Endothelial cell of umbilical vein (primary cell): Measurements from ENCODE around the gene GRIA4. TPM values are rescaled to one million over a fixed set of nuclear protein-coding genes. Genes with fewer than 3 reads are reported as not detected.

ENCODE experiments used
- BruUV-seq: library from RNA; stranded (reverse); fragments of 400-500 nt; replicated peaks from 2 replicates; lab custom pipeline; 2021; lab: Mats Ljungman, UMichigan
- CTCF ChIA-PET: fragments of 300-600, 350-600 bp; sonication (Branson Sonifier 250); formaldehyde crosslinking; loops from one replicate; lab custom pipeline; 2021; ENCODE audit warnings: antibody characterized with exemption, inconsistent platforms; lab: Charles Lee
- POLR2A ChIA-PET: fragments of 300-600, 350-600 bp; sonication (Branson Sonifier 250); formaldehyde crosslinking; loops from one replicate; lab custom pipeline; 2021; ENCODE audit warnings: antibody characterized with exemption, inconsistent platforms; lab: Charles Lee
- DNase-seq: peaks from one replicate; pipeline ENCODE4 v3.0.0-alpha.2; 2011; ENCODE audit warnings: low read depth, low spot score
- FAIRE-seq: peaks from 2 replicates; lab custom pipeline; 2011; peaks lifted over from hg19 to GRCh38; lab: Jason Lieb, UNC
- H2AFZ ChIP-seq: 2 replicates; pipeline ENCODE4 v1.6.0; 2012; ENCODE audit warnings: low read depth, low read length, control low read depth, inconsistent platforms
- H3K27ac ChIP-seq: 2 replicates; pipeline ENCODE4 v1.5.1; 2011; ENCODE audit warnings: low read depth, mild to moderate bottlenecking, control low read depth, low read length, moderate library complexity; ENCODE audit not compliant: insufficient read depth
- H3K27me3 ChIP-seq, 2 experiments: 2 replicates each; pipeline versions ENCODE4 v1.6.0 to v1.6.1; 2011; ENCODE audit warnings: low read length in 2 of 2, mixed read lengths in 1 of 2; ENCODE audit not compliant: control insufficient read depth in 2 of 2, insufficient read depth in 2 of 2
- H3K36me3 ChIP-seq, 2 experiments: 2 replicates in 1 of 2; 3 replicates in 1 of 2; pipeline ENCODE4 v1.5.1; 2011; ENCODE audit warnings: low read length in 2 of 2, mild to moderate bottlenecking in 1 of 2, moderate library complexity in 1 of 2; ENCODE audit not compliant: control insufficient read depth in 2 of 2, insufficient read depth in 2 of 2; ENCODE audit errors: extremely low read depth in 1 of 2
- H3K4me1 ChIP-seq: 3 replicates; pipeline ENCODE4 v1.5.1; 2011; ENCODE audit warnings: mild to moderate bottlenecking, low read length; ENCODE audit not compliant: control insufficient read depth, insufficient read depth; ENCODE audit errors: extremely low read depth
- H3K4me2 ChIP-seq: 2 replicates; pipeline ENCODE4 v1.6.1; 2011; ENCODE audit warnings: low read length, control low read depth, mixed read lengths; ENCODE audit not compliant: insufficient read depth
- H3K4me3 ChIP-seq, 3 experiments: fragments of 200-600 bp in 1 of 3; sonication (generic), shearing (Covaris generic) in 1 of 3; replicated peaks in 1 of 3; 2 replicates each; pipeline ENCODE4 v1.5.1; 2011 to 2016; ENCODE audit warnings: control low read depth in 3 of 3, low read length in 3 of 3, mild to moderate bottlenecking in 2 of 3, inconsistent platforms in 1 of 3, low read depth in 1 of 3, moderate library complexity in 1 of 3; ENCODE audit not compliant: insufficient read depth in 1 of 3
- H3K79me2 ChIP-seq: 2 replicates; pipeline ENCODE4 v1.6.0; 2012; ENCODE audit warnings: low read length, inconsistent platforms; ENCODE audit not compliant: control insufficient read depth, insufficient read depth
- H3K9ac ChIP-seq: replicated peaks from 2 replicates; pipeline ENCODE3; 2011; ENCODE audit warnings: low read length, control low read depth; ENCODE audit not compliant: insufficient read depth; ENCODE audit errors: extremely low read depth
- H3K9me1 ChIP-seq: replicated peaks from 3 replicates; pipeline ENCODE4 v1.6.0; 2011; ENCODE audit warnings: mild to moderate bottlenecking, low read length; ENCODE audit not compliant: control insufficient read depth, insufficient read depth; ENCODE audit errors: extremely low read depth
- H3K9me3 ChIP-seq: replicated peaks from 2 replicates; pipeline ENCODE4 v1.5.1; 2012; ENCODE audit warnings: low read length, inconsistent platforms; ENCODE audit not compliant: control insufficient read depth, insufficient read depth
- H4K20me1 ChIP-seq: replicated peaks from 2 replicates; pipeline ENCODE3; 2011; ENCODE audit warnings: mild to moderate bottlenecking, low read length; ENCODE audit not compliant: control insufficient read depth, insufficient read depth; ENCODE audit errors: extremely low read depth
- CTCF ChIP-seq, 2 donors: IDR thresholded peaks; 1 replicate in 1 of 2; 2 replicates in 1 of 2; pipeline ENCODE4 v1.5.1; 2011; ENCODE audit warnings: low read length in 2 of 2, mild to moderate bottlenecking in 2 of 2, moderate library complexity in 2 of 2, control low read depth in 1 of 2, inconsistent platforms in 1 of 2, low read depth in 1 of 2; ENCODE audit not compliant: insufficient read depth in 1 of 2; ENCODE audit errors: extremely low read depth in 1 of 2
- EZH2 ChIP-seq: IDR thresholded peaks from 2 replicates; pipeline ENCODE4 v1.6.1; 2012; ENCODE audit warnings: borderline replicate concordance, low read depth, mild to moderate bottlenecking, moderate library complexity, low read length, inconsistent platforms; ENCODE audit not compliant: severe bottlenecking
- FOS ChIP-seq: IDR thresholded peaks from 2 replicates; pipeline ENCODE4 v1.6.1; 2011; ENCODE audit warnings: mild to moderate bottlenecking, low read length, moderate library complexity, borderline replicate concordance; ENCODE audit not compliant: insufficient read depth
- GATA2 ChIP-seq: IDR thresholded peaks from 2 replicates; pipeline ENCODE4 v1.7.0; 2011; ENCODE audit warnings: low read depth, mild to moderate bottlenecking, moderate library complexity, mixed read lengths, low read length; ENCODE audit not compliant: insufficient read length, insufficient read depth
- JUN ChIP-seq: IDR thresholded peaks from 2 replicates; pipeline ENCODE4 v1.6.1; 2011; ENCODE audit warnings: borderline replicate concordance, low read depth; ENCODE audit not compliant: insufficient read length, insufficient read depth
- MYC ChIP-seq: IDR thresholded peaks from one replicate; pipeline ENCODE4 v1.6.1; 2011; ENCODE audit warnings: mild to moderate bottlenecking, low read depth, low read length
- POLR2A ChIP-seq: IDR thresholded peaks from 2 replicates; pipeline ENCODE4 v1.6.1; 2012; ENCODE audit warnings: low read depth, mild to moderate bottlenecking, control low read depth, low read length
- POLR2AphosphoS5 ChIP-seq: IDR thresholded peaks from 2 replicates; pipeline ENCODE4 v1.6.1; 2012; ENCODE audit warnings: low read depth, mild to moderate bottlenecking, control low read depth, low read length, moderate library complexity; ENCODE audit not compliant: insufficient read depth
- dilution Hi-C: fragments of 300-500 bp; cut with MboI; formaldehyde crosslinking; loops from one replicate; pipeline ENCODE4 v1.15.0; 2019; ENCODE audit warnings: low sequenced_read_pairs; ENCODE audit not compliant: extremely low pct_ligation_motif_present
- intact Hi-C: fragments of 100-400 bp; cut with micrococcal nuclease; formaldehyde crosslinking; loops from one replicate; pipeline ENCODE4 v1.10.0; 2022
- polyA plus RNA-seq, 4 experiments: library from polyadenylated mRNA; depleted of rRNA in 3 of 4; stranded (reverse) in 3 of 4; unstranded in 1 of 4; fragments of >200 nt; gene quantifications; 2 replicates each; pipeline versions ENCODE4 v1.2.1 to v1.2.3, GENCODE V29; 2011 to 2012; ENCODE audit warnings: missing spikeins in 1 of 4
- total RNA-seq: library from RNA; stranded (reverse); gene quantifications from 2 replicates; pipeline ENCODE4 v1.2.3, GENCODE V29; 2021
- TF ChIP-seq, protein P1 (sequence below): IDR thresholded peaks from 2 replicates; pipeline ENCODE4 v1.6.1; 2011; ENCODE audit not compliant: insufficient read depth, insufficient read length

Gene GRIA4
- total and polyA plus RNA-seq, 2 donors (not counting 3 experiments of a cell fraction or from before 2014, with no cell fraction given): not detected

DNA sequence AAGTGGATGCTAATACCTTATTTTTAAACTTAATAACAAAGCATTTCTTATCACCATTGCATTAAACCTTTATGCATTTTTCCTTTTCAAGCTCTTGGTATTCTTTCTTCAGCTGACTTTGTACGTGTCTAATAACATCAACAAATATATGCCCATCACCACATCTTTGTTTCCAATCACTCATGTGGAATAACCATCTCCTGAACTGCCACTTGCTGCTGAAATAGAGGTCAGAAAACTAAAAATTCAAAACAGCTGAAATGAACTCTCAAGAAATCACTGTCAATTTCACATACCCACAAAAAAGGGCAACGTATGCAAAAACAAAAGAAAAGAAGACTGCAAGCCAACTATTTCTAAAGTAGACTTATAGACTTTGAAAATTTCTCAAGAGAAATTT, 404.7 kb downstream of the GRIA4 start:
- peaks cover 9% of the 10 kb centered on the region for H3K4me1 ChIP-seq
- dilution Hi-C loops: no loop called here
- ChIA-PET POLR2A (no interaction called here), CTCF (no interaction called here)
- no peak overlapping the region for H3K9ac ChIP-seq
- no peak for TF ChIP-seq EZH2
- no peak for TF ChIP-seq JUN
- TF ChIP-seq FOS: no peak
- no peak for TF ChIP-seq POLR2A
- no peak for TF ChIP-seq MYC
- no peak for TF ChIP-seq CTCF (IDR thresholded peaks at IDR 0.05; ENCODE audit: extremely low read depth in 1 of 2, insufficient read depth in 1 of 2, low read depth in 1 of 2, low read length in 2 of 2)
- TF ChIP-seq, protein P1, sequence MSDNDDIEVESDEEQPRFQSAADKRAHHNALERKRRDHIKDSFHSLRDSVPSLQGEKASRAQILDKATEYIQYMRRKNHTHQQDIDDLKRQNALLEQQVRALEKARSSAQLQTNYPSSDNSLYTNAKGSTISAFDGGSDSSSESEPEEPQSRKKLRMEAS: no peak
- TF ChIP-seq POLR2AphosphoS5: no peak
- TF ChIP-seq GATA2: no peak
- no TSS peak for BruUV-seq
- FAIRE-seq (no peak), DNase-seq (no peak)
- H3K36me3 ChIP-seq: peaks cover 7 to 9% of the 10 kb centered on the region in 2 experiments
- no peaks in the 10 kb centered on the region for H4K20me1 ChIP-seq
- H3K9me3 ChIP-seq: no peaks in the 10 kb centered on the region
- H3K27me3 ChIP-seq: no peaks in the 10 kb centered on the region
- no peak overlapping the region for H3K4me3 ChIP-seq
- intact Hi-C loops: no loop called here
- peaks cover 43% of the 10 kb centered on the region for H3K79me2 ChIP-seq
- H3K9me1 ChIP-seq: no peaks in the 10 kb centered on the region
- H3K4me2 ChIP-seq: no peak overlapping the region
- H3K27ac ChIP-seq: no peak overlapping the region
- H2AFZ ChIP-seq: no peak overlapping the region
